GM18498 (cell line): ENCODE results near the gene NXN.
"Not testable (repeated sequence)": the region's sequence is repeated elsewhere in the genome, so short reads cannot be mapped to it uniquely, and the experiment has no call there.

Source experiments
- ATAC-seq: cut with Tn5 transposase; IDR thresholded peaks from one replicate; pipeline ENCODE4 v1.9.1; 2021; ENCODE audit warnings: mild to moderate bottlenecking, moderate library complexity; ENCODE audit not compliant: unreplicated experiment

The NXN gene

DNA sequence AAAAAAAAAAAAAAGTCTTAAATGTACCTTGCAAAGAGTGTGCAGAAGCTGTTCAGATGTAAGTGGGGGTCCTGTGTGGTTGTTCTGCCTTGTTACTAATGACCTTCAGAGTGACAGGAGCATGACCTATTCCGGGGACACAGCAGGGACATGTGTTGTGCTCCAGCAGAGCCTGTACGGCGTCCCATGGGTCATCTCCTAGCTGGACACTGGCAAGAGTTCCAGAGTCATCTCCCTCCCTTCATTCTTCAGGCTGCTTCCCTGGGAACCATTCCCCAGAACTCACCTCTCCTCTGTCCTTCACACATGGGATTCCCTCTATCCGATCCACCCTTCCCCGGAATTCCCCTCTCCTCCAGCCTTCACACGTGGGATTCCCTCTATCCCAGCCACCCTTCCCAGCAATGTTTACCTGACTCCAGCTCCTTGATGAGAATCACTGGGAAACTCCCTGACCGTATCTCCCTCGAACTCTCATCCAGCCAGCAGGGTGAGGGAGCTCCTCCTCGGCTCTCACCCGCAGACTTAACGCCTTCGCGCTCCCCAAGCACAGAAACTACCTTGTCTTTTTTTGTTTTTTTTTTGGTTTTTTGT, 111.6 kb downstream of the NXN start:
- no peak for ATAC-seq

DNA sequence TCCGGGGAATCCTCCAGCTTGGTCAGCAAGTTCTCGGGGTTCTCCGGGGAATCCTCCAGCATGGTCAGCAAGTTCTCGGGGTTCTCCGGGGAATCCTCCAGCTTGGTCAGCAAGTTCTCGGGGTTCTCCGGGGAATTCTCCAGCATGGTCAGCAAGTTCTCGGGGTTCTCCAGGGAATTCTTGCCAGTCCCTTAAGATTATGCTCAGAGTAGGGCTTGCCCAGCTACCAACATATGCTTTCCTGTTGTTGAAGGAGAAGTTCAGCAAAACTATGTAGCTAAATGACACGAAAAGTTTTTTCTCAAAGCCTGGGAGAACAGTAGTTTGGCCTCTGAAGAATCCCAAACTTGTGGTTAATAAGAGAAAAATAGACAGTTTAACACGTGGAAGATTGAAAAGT, 112.3 kb downstream of the NXN start:
- ATAC-seq: not testable (repeated sequence)

DNA sequence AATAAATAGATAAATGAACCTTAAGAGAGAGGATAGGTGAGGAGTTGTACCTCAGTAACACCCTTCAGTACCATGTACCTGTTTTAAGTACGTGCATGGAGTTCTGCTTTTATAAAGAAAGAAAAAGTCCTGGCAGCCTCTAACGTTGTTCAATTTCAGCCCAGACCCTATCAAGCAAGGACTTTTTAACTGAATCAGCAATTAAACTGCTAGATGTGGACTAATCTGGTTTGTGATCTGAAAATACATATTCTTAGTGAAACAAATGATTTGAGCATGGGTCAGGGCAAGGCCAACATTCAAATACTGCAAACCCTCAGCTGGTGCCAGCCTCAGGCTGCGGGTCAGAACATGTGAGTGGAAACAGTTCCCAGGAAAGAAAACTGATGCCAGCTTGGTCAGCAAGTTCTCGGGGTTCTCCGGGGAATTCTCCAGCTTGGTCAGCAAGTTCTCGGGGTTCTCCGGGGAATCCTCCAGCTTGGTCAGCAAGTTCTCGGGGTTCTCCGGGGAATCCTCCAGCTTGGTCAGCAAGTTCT, 112.9 kb downstream of the NXN start:
- no peak for ATAC-seq

DNA sequence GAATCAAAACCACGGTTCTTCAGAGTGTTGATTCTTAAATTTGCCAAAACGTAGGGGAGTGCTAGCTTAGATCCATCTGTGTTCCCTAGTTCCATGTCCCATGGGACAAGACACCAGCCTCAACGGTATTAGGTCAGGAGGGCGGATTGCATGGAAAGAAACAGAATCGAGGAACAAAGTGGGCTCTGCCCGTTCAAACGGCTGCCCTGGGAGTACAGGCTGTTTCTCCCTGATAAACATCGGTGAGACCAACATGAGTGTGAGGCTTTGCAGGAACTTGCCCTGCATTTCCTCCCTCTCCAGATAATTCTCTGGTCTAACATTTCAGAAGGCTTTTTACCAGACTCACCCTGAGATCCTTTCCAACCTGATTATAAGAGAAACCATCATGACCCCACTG, 115.3 kb downstream of the NXN start:
- ATAC-seq: no peak

DNA sequence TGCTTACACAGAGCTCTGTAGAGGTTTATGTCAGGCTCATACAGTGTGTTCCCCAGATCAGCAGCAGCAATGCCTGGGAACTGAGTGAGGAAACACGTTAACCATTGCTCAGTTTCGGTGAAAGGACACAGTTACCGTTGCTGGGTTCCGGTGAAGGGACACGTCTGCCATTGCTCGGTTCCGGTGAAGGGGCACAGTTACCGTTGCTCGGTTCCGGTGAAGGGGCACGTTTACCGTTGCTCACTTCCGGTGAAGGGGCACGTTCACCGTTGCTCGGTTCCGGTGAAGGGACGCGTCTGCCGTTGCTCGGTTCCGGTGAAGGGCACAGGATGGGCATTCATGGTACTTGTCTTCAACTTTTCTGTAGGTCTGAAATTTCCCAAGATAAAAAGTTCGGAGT, 115.7 kb downstream of the NXN start:
- no peak for ATAC-seq

DNA sequence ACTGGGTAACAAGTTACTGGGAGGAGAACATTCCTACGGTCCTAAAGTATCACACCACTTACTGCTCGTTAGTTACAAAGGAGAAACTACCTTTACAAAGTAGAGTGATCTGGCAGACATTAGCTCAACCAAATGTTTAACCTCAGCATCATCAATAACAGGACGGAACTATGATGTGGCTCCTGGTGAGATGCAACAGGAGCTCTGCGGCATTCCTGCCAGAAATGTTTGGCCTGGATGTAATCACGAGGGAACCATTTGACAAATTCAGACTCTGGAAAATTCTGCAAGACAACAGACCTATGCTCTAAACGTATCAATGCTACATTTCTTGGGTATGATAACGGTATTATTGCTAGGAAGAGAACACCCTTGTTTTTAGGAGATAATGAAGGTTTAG, 117.0 kb downstream of the NXN start:
- ATAC-seq: no peak

DNA sequence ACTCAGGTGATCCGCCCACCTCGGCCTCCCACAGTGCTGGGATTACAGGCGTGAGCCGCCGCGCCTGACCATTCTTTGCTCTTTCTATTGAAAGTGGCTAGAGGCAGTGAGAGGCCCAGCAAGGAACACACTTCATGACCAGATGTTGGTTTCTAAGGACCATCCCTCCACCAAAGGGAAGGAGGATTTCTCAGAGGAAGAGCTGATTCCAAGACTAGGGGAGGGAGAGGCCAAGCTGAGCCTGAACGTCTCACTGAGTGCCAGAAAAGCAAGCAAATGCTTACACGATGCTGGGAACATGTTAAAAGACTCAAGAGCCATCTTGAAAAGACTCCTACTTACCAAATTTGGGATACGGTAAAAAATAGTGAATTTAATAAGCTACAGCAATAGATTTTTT, 118.2 kb downstream of the NXN start:
- ATAC-seq: no peak

DNA sequence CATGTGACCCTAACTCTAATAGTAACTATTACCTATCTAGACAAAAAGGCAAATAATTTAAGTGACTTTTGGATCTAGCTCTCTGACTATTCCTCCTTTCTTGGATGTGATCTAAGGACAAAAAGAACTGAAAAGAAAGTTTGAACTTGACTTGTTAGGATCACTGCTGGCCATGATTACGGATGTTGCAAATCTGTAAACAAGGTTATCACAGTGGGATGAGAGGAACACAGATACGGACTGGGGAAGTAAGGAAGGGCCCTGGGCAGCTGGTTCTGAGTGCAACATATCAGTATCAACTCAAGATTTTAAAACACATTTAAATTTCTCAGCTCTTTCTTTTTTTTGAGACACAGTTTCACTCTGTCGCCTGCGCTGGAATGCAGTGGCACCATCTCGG, 118.8 kb downstream of the NXN start:
- ATAC-seq: no peak

DNA sequence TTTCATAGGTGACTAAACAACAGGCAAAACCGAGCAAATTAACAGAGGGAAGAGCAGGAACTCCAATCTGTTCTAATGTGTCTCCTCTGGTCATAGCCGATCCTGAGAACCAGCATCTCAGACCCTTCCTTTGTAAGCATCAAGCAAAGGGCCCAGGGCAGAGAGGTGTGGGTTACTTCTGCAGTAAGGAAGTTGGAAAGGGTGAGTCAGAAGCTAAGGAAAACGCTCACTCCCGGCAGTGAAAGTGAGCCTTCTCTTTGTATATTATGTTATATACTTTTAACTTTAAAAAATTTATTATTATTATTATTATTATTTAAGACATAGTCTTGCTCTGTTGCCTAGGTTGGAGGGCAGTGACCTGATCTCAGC, 119.8 kb downstream of the NXN start:
- no peak for ATAC-seq

DNA sequence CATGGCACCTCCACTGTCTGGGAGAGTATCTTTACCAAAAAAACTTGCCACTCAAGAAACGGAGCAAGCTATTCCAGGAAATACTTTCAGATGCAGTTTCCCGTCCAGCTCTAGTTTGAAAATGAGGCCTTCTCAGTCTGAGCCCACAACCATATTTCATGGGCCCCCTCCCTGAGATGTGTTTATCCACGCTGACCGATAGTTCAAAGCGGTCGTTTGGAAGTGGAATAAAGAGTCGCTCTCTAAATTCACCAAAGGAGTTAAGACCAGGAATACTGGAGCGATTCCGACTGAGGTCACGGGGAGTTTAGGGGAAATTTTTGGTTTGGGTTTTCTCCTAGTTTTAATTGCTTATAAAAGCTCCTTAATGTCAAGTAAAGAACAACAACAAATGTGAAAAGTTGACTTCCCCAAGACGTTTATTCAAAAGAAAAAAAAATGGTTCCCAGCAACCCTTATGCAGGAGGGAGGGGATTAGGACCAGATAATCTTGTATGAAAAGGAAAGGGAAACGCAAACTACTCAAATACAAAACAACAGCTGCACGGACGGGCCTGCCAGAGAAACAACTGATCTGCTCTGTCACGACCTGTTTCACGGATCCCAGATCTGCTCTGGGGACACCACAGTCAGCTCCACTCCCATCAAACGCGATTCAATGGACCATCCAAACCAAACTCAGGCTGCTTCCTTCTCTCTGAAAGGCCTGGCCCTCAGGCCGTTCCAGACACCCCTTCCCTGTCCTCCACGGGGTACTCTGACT, 120.3 kb downstream of the NXN start:
- no peak for ATAC-seq

DNA sequence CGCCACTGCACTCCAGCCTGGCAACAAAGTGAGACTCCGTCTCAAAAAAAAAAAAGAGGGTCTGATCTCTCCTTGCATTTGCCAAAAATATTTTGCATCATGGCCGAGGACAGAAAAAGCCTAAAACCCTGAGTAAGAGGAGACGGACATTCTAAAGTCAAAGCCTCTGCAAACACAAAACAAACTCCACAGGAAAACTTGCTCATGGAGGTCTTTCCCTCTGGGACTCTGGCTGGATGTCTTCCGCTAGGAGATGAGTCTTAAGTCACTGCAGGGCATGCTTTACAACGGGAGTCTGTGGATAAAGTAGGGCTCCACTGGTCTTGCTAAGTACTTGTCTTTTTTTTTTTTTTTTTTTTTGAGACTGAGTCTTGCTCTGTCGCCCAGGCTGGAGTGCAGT, 123.4 kb downstream of the NXN start:
- ATAC-seq: no peak

DNA sequence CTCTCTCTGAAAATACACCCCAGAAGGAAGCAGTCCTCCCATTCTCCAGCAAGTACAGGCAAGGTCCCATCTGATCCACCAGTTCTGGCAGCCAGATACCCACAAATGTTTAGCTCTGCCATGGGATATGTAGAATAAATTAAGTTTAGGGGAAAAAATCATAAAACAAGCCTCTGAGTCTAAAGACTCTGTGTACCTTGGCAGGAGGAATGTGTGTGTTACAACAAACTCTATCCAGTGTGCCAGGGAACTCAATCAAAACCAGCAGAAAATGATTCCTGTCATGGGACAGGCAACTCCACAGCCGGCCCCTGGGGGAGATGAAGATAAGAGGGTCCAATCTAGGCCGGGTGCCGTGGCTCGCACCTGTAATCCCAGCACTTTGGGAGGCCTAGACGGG, 124.0 kb downstream of the NXN start:
- ATAC-seq: no peak

DNA sequence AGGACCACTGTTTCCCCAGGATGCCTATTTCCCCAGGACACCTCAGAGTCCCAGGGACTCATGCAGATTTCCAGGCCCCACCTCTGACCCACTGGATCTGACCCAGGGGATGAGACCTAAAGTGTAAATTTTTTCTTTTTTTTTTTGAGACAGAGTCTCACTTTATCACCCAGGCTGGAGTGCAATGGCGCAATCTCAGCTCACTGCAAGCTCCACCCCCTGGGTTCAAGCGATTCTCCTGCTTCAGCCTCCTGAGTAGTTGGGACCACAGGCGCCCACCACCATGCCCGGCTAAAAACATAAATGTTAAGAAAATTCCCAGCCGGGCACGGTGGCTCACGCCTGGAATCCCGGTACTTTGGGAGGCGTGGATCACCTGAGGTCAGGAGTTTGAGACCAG, 126.7 kb downstream of the NXN start:
- ATAC-seq: not testable (repeated sequence)

DNA sequence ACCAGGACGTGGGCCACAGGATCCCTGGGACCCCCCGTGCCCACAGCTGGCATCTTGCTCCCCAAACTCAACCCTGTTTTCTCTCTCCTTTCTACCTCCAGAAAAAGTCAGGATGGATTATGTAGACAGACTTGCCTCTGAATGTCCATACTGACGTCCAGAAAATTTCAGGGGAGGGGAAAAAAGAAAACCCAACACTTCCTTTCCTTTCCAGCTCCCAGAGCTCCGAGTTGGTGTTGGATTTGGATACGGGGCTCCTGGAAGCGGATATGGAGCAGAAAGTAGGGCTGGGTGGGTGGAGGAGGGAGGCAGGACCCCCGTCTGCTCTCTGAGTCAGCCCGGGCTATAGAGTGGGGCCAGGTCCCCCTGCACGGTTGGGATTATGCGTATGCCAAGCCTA, 127.2 kb downstream of the NXN start:
- ATAC-seq: no peak

DNA sequence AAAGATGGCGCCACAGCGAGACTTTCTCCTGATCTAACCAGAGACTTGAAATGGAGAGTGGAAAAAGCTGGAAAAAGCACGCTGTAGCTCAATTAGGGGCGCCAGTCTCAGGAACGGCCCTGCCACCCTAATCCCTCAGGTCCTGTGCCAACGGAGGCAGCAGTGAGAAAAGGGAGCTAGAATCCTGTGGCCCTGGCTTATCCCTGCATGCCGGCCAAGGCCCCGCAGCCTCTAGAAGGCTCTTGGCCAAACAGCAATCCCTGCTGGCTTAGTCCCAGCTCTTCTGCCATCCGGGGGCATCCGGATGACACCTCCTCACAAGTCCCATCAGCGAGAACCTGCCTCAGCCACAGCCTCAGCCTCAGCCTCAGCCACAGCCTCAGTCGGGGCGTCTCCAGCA, 127.7 kb downstream of the NXN start:
- no peak for ATAC-seq

DNA sequence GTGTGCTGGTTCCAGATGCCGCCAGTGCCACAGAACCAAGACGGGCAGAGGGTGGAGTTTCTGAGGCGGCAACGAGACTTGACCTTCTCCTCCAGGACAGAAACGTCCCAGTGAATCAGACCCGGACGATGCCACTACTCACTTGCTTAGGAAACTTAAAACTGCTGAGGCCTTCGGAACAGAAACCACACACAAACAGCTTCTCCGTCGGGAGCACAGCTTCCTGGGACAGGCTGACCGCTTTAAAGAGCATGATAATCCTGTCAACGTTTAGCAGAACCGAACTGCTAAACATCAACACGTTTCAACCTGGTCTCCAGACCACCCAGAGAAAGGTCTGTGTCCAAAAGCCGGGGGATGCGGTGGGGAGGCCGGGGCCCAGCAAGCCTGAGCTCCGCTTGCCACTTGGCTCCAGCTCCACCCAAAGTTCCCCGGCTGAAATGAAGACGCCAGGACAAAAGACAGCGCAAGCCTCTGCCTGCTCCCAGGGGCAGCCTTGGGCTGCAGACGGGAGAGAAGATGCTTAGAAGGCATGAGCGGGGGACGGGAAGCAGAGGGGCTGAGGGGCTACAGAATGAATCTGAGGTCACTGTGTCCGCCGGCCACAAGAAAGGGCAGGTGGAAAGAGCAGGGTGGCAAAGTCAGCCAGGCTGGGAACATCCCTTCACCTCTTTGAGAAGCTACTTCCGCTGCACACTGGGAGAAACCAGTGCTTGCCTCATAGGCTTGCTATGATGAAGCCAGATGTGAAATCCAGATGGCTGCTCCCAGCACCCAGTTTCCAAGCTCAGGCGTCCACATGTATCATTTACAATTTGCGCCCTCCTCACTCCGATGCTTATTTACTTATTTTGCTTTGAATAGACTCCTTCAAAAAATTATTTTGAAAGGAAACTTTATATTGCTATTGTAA, 128.5 kb downstream of the NXN start:
- no peak for ATAC-seq

DNA sequence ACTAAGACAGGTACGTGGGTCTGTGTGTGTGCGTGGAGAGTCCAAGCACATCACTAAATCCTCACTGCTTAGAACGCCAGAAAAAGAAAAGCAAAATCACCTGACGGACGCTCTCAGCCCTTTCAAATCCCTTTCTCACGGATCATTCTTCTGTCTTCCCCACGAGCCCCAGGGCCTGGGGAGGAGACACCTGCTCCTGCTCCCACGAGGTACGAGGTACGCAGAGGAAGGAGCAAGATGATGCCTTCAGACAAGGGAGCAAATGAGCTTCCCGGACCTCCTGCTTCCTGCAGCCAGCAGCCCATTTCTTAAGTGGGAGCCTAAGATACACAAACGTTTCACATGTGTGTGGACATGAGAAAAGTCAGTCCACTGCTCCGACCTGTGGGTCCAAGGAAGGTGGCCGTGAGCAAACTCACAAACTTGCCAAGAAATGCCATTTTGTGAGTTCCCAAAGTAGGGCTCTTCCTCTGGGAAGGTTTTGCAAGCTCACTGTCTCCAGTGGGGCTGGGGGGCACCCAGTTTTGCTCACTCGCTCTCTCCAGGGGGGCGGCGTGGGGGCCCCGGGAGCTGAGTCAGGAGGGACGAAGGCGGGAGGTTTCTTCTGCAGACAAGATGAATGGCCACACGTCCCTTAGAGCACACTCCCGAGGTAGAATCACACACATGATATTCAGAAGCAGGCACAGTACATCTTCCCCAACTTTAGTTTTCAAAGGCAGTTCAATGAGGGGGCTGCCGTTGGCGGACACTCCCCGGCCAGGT, 129.3 kb downstream of the NXN start:
- ATAC-seq: no peak

DNA sequence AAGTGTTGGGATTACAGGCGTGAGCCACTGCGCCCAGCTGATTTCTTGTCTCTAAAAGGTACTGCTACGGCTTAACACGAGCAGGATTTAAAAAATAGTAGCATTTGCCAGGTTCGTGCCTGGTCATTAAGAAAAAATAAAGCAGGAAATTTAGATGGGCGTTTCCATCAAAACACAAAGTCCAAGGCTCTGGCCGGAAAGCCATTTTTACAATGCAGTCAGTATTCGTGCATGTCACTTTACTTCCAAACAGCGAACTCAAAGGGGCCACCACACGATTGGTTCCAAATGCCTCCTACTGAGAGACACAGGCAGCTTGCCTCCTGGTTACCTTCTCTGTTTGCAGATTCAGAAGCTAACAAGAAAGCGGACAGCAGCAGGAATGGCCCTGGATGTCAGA, 131.2 kb downstream of the NXN start:
- no peak for ATAC-seq

DNA sequence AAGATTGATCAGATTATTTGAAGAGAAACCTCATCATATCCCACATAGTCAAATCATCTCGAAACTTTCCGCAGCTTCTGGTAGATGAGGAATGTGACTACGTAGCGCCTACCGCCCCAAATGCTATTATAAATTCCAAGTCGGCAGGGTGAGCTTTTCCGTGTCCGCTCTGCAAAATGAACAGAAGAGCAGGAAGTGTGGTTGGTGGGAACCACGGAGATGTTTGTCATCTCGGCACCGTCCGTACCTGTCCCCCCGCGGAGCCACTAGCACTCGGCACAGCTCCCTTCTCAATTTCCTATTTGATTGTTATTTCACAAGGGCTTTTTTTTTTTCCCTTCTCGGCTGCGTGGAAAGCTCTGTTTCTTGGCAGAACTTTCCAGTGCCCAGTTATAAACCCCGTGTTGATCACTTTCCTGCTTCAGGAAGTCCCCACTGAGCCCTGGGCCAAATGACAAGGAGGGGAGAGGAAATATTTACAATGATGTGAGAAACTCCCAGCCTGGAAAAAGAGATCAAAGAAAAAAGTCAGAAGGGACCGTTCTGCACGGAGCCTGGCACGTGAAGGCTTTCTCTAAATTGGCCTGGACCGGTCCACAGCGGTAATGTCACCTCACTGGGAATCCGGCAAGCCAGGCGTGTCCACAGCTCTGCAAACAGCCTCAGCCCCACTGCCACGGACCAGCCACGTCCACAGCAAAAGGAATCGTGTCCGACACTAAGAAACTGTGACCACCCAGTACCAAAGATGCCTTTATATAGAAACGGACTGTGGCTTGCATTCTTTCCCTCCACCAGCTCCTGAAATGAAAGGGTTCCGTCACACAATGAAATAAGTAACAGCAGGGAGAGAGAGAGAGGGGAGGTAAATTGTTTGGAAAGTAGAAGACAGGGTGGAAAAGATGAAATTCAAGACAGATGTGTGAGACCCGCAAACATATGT, 132.4 kb downstream of the NXN start:
- ATAC-seq: no peak

DNA sequence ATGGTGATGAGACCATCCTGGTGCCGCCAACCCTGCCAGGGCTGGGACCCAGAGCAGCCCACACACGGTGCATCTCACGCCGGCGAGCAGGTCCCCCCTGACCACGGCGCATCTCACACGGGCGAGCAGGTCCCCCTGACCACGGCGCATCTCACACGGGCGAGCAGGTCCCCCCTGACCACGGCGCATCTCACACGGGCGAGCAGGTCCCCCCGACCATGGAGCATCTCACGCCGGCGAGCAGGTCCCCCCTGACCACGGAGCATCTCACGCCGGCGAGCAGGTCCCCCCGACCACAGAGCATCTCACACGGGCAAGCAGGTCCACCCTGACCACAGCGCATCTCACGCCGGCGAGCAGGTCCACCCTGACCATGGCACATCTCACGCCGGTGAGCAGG, 138.3 kb downstream of the NXN start:
- no peak for ATAC-seq
